Esophagus muscularis mucosa (tissue), 4 donors: ENCODE results near the gene MAGEB2. TPM values are rescaled to one million over a fixed set of nuclear protein-coding genes. Genes with fewer than 3 reads are reported as not detected.
"Not testable (repeated sequence)": the region's sequence is repeated elsewhere in the genome, so short reads cannot be mapped to it uniquely, and the experiment has no call there.

ENCODE experiments used
- DNase-seq: peaks from one replicate; pipeline ENCODE4 v3.0.0-alpha.2; 2017; ENCODE audit errors: extremely low spot score
- H3K27ac ChIP-seq, 4 donors: fragments of 200-600 bp; sonication (generic); replicated peaks in 1 of 4; 1 replicate in 3 of 4; 2 replicates in 1 of 4; pipeline ENCODE4 v1.5.1; 2016 to 2019; ENCODE audit warnings: mild to moderate bottlenecking in 1 of 4
- H3K27me3 ChIP-seq, 4 donors: fragments of 200-600 bp; sonication (generic); one replicate each; pipeline versions ENCODE4 v1.5.1 to v1.6.0; 2016 to 2019
- H3K36me3 ChIP-seq, 4 donors: fragments of 200-600 bp; sonication (generic); one replicate each; pipeline ENCODE4 v1.5.1; 2016 to 2019
- H3K4me1 ChIP-seq, 4 donors: fragments of 200-600 bp; sonication (generic); one replicate each; pipeline ENCODE4 v1.5.1; 2016 to 2019
- H3K4me3 ChIP-seq, 4 donors: fragments of 200-600 bp; sonication (generic); 1 replicate in 2 of 4; 2 replicates in 2 of 4; pipeline ENCODE4 v1.5.1; 2016 to 2019; ENCODE audit warnings: mild to moderate bottlenecking in 4 of 4, moderate library complexity in 1 of 4
- H3K9me3 ChIP-seq, 4 donors: fragments of 200-600 bp; sonication (generic); 1 replicate in 3 of 4; 2 replicates in 1 of 4; pipeline ENCODE4 v1.5.1; 2016 to 2019
- CTCF ChIP-seq, 3 experiments: fragments of 200-600 bp in 2 of 3; fragments of 450-650 bp in 1 of 3; sonication (generic) in 2 of 3; IDR thresholded peaks; one replicate each; pipeline ENCODE4 v1.5.1; 2017 to 2019; ENCODE audit warnings: antibody characterized with exemption in 3 of 3, mild to moderate bottlenecking in 2 of 3, moderate library complexity in 1 of 3
- EP300 ChIP-seq: sonication (generic); formaldehyde crosslinking; IDR thresholded peaks from one replicate; pipeline ENCODE4 v1.6.1; 2017; ENCODE audit warnings: antibody characterized with exemption
- POLR2A ChIP-seq: fragments of 450-650 bp; IDR thresholded peaks from one replicate; pipeline ENCODE4 v1.6.1; 2017; ENCODE audit warnings: antibody characterized with exemption, moderate library complexity, mild to moderate bottlenecking, low read depth
- POLR2AphosphoS5 ChIP-seq, 2 donors: sonication (generic); formaldehyde crosslinking; IDR thresholded peaks; one replicate each; pipeline ENCODE4 v1.6.1; 2017; ENCODE audit warnings: antibody characterized with exemption in 2 of 2
- whole genome bisulfite sequencing: methylation state at CpG from one replicate; pipeline ENCODE4 v1.1.5; 2018; 5-methylcytosine and 5-hydroxymethylcytosine counted together
- intact Hi-C: fragments of 100-400 bp; cut with DNase I; formaldehyde crosslinking; loops from one replicate; pipeline ENCODE4 v1.15.1; 2023
- total RNA-seq, 4 donors: library from RNA; depleted of rRNA; stranded (reverse); fragments of >200 nt; gene quantifications; one replicate each; pipeline versions ENCODE4 v1.1.0 to v1.2.1, GENCODE V29; 2016

Gene MAGEB2
- total RNA-seq, result not detected

DNA sequence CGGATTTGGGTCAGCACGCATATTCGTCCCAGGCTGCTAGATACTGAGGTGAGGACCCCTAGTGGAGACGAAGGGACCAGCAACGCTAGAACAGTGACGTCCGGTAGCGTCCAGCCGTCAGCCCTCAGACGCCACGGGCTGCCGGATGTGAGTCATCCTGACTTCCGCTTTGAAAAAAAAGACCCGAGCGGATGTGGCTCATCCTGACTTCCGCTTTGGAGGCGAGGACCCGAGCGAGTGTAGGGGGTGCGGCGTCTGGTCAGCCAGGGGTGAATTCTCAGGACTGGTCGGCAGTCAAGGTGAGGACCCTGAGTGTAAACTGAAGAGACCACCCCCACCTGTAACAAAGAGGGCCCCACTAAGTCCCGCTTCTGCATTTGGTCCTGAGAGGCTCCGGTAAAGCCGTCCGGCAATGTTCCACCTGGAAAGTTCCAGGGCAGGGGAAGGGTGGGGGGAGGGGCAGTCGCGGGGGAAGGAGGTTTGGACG lies at the start of gene MAGEB2:
TSS of gene MAGEB2 (plus strand) at position 207 of the 487 bp plus-strand sequence. CDS start 3,018 bp downstream, outside the sequence.
- 86% methylated on average over 29 of the region's 29 CpGs for WGBS
- H3K36me3 ChIP-seq, result no peaks in the 10 kb centered on the region
- TF ChIP-seq CTCF (IDR thresholded peaks at IDR 0.05) (no peak), POLR2AphosphoS5 (IDR thresholded peaks at IDR 0.05) (no peak)
- intact Hi-C loops, result no loop called here
- no peak for DNase-seq
- no peaks in the 10 kb centered on the region for H3K9me3 ChIP-seq
- H3K27ac ChIP-seq, result no peak within 1 kb of the TSS
- no peaks in the 10 kb centered on the region for H3K27me3 ChIP-seq
- H3K4me1 ChIP-seq, result no peaks in the 10 kb centered on the region
- no peak within 1 kb of the TSS for H3K4me3 ChIP-seq

DNA sequence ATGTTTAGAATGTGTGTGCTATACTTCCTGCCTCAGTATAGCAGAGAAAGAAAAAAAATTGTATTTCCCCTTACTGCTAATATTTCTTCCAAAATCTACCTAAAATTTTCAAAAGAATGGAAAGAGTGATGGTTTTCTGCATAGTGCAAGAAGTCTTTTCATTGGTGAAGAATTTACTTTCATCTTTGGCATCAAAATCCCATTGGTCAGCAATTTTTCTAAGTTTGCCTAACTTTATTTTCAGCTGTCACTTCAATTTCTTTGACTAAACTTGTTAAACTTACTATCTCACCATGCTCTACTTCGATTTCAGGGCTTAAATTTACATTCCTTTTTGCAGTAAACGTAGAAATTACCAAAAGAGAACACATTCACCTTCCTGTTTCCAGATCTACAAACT lies 44.5 kb upstream of the MAGEB2 start:
- no peak for TF ChIP-seq EP300
- TF ChIP-seq POLR2A, result no peak
- TF ChIP-seq CTCF (IDR thresholded peaks at IDR 0.05), result no peak
- no peak for TF ChIP-seq POLR2AphosphoS5 (IDR thresholded peaks at IDR 0.05)
- H3K27me3 ChIP-seq, result peaks cover 0 to 5% (median 0%) of the 10 kb centered on the region in 4 donors
- 39% methylated on average over 2 of the region's 2 CpGs for WGBS

GRCh38 chrX:30181353-30181752 lies 34.0 kb upstream of the MAGEB2 start:
- Histone ChIP-seq H3K4me1 (no peaks in the 10 kb centered on the region), H3K4me3 (no peak overlapping the region), H3K36me3 (no peaks in the 10 kb centered on the region), H3K9me3 (no peaks in the 10 kb centered on the region), H3K27ac (no peak overlapping the region), H3K27me3 (no peaks in the 10 kb centered on the region)
- intact Hi-C loops, result no loop called here
- WGBS, result 36% methylated on average over 1 of the region's 1 CpG
- no peak for TF ChIP-seq EP300
- TF ChIP-seq POLR2AphosphoS5 (IDR thresholded peaks at IDR 0.05), result no peak
- TF ChIP-seq CTCF (IDR thresholded peaks at IDR 0.05), result no peak
- TF ChIP-seq POLR2A, result no peak
- no peak for DNase-seq

More for the DNA sequence above, 44.5 kb upstream of the MAGEB2 start:
- Histone ChIP-seq H3K4me3 (no peak overlapping the region), H3K4me1 (no peaks in the 10 kb centered on the region), H3K27ac (no peak overlapping the region), H3K9me3 (no peaks in the 10 kb centered on the region), H3K36me3 (no peaks in the 10 kb centered on the region)
- DNase-seq, result no peak
- intact Hi-C loops, result no loop called here

- Histone ChIP-seq H3K9me3 (no peaks in the 10 kb centered on the region), H3K4me1 (no peaks in the 10 kb centered on the region), H3K27ac (no peak overlapping the region), H3K27me3 (no peaks in the 10 kb centered on the region), H3K4me3 (no peak overlapping the region), H3K36me3 (no peaks in the 10 kb centered on the region)
- TF ChIP-seq CTCF (IDR thresholded peaks at IDR 0.05) (no peak), EP300 (no peak), POLR2AphosphoS5 (IDR thresholded peaks at IDR 0.05) (no peak), POLR2A (no peak)
- DNase-seq, result no peak
- WGBS, result 43% methylated on average over 3 of the region's 3 CpGs
- intact Hi-C loops, result no loop called here
Measured at GRCh38 chrX:30183554-30183953, 31.8 kb upstream of the MAGEB2 start.

DNA sequence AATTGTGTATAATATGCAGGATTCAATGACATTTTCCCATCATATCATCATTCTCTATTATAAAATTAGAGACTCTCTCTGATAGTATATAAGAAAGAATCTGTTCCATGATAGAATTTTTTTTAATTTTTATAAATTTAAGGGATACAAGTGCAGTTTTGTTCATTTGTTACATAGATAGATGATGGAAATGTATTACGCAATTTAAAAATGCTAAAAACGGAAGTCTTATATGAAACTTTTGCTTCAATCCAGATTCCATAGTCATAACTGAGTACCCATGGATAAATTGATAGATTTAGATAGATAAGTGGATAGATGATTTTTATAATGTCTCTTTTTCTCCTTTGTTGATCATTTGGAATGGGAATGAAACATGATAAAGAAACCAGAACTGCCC lies 24.9 kb upstream of the MAGEB2 start:
- H3K9me3 ChIP-seq, result no peaks in the 10 kb centered on the region
- WGBS, result 68% methylated on average over 2 of the region's 2 CpGs
- DNase-seq, result no peak
- no peak overlapping the region for H3K27ac ChIP-seq
- TF ChIP-seq CTCF (IDR thresholded peaks at IDR 0.05), result no peak
- no peak overlapping the region for H3K4me3 ChIP-seq
- intact Hi-C loops, result no loop called here
- peaks cover 0 to 4% (median 0%) of the 10 kb centered on the region in 4 donors for H3K27me3 ChIP-seq
- H3K4me1 ChIP-seq, result no peaks in the 10 kb centered on the region
- no peaks in the 10 kb centered on the region for H3K36me3 ChIP-seq

- DNase-seq, H3K27ac ChIP-seq, H3K36me3 ChIP-seq, H3K4me3 ChIP-seq, H3K4me1 ChIP-seq, H3K9me3 ChIP-seq, H3K27me3 ChIP-seq, intact Hi-C loops: not testable (repeated sequence)
- 66% methylated on average over 6 of the region's 6 CpGs for WGBS
Measured at GRCh38 chrX:30193910-30194309, 21.5 kb upstream of the MAGEB2 start.
